CD4-positive, alpha-beta T cell treated with Interleukin-6 for 4 hours (primary cell): ENCODE data around the gene RIPOR3.

Experiments used
- DNase-seq: peaks from one replicate; pipeline ENCODE4 v3.0.0-alpha.2; 2020; ENCODE audit warnings: mixed read lengths

Gene RIPOR3

GRCh38 chr20:50690650-50691572 lies at the start of gene RIPOR3:
Gene RIPOR3, minus strand, starts transcription at chr20:50691542. Its CDS starts 414 bp downstream, at chr20:50691128.
- no peak for DNase-seq

DNA sequence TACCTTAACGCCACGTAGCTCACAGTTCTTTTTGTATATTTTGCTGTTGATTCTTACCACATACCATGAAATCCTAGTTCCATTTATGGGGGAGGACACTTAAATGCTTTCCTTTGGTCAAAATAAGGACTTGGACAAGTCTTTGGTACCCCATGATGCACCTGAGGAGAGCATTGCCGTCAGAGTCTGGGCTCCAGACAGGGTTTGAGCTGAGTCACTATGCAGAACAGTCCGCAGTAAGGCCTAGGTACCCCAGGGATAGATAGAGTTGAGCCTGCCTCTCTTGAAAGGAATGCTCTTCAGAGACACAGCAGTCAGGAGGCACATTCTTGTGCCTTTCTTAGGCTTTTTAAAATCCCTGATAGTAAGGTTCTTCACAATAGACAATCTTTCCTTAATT lies 46.0 kb upstream of the RIPOR3 start:
- no peak for DNase-seq

GRCh38 chr20:50735813-50736212 lies 44.5 kb upstream of the RIPOR3 start:
- DNase-seq, result no peak

DNA sequence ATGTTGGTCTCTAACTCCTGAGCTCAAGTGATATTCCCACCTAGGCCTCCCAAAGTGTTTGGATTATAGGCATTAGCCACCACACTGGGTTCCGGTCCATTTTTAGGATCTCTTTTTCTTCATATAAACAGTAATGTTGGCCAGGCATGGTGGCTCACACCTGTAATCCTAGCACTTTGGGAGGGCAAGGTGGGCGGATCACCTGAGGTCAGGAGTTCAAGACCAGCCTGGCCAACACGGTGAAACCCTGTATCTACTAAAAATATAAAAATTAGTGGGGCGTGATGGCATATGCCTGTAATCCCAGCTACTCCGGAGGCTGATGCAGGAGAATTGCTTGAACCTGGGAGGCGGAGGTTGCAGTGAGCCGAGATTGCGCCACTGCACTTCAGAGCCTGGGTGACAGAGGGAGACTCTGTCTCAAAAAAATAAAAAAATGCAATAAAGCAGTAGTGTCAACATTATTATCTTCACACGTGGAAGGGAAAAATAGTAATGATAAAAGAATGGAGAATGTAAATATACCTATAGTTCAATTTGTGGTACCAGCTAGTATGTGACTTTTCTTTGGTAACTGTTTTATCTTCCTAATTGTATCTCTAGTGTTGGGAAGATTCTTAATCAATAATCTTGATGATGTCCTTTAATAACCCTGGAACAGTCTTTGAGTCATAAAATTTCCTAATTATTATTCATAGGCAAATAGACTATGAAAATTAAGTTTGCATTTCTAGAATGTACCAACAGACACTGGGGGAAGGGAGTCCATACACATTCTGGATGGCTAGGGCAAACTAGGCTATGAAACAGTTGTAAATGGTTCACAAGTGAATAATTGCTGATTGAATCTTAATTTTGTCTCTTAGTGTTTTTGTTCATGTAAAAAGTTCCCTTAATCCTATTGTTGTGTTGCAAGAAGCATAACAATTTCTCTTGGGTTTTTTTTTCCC lies 43.7 kb upstream of the RIPOR3 start:
- no peak for DNase-seq

GRCh38 chr20:50733644-50734349 lies 42.5 kb upstream of the RIPOR3 start:
- DNase-seq, result no peak

DNA sequence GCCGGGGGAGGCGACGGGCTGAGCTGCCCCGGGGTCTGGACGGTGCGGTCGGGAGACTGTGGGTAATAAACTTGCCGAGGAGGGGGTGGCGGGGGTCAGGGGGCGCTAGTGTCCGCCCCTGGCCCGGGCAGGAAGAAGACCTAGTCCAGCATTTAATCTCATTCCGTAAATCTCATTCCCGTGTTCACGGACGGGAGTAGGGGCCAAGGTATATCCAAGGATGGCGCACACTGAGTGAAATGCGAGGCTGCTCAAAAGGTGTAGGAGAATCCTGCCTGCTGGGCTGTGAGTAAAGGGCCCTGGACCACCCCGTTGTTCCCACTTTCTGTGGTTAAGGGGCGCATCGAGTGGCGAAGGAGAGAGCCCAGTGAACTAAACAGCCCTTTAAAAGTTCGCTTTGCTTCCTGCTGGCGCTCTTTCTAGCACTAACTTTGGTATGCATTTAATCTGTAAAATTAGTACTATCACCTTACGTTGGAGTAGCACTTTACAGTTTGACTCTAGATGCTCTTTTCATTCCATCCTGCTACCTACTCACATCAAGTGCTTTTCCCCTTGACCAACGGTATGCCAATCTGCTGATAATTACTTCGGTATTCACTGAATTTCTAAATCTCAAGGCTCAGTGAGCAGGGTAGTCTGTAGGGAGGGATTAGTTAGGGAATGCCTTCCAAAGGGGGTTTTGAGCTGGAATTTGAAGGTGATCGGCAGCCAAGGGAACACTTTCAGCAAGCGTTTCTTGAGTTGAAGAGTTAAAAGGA lies 40.8 kb upstream of the RIPOR3 start:
- DNase-seq, result peak; percentile 6

DNA sequence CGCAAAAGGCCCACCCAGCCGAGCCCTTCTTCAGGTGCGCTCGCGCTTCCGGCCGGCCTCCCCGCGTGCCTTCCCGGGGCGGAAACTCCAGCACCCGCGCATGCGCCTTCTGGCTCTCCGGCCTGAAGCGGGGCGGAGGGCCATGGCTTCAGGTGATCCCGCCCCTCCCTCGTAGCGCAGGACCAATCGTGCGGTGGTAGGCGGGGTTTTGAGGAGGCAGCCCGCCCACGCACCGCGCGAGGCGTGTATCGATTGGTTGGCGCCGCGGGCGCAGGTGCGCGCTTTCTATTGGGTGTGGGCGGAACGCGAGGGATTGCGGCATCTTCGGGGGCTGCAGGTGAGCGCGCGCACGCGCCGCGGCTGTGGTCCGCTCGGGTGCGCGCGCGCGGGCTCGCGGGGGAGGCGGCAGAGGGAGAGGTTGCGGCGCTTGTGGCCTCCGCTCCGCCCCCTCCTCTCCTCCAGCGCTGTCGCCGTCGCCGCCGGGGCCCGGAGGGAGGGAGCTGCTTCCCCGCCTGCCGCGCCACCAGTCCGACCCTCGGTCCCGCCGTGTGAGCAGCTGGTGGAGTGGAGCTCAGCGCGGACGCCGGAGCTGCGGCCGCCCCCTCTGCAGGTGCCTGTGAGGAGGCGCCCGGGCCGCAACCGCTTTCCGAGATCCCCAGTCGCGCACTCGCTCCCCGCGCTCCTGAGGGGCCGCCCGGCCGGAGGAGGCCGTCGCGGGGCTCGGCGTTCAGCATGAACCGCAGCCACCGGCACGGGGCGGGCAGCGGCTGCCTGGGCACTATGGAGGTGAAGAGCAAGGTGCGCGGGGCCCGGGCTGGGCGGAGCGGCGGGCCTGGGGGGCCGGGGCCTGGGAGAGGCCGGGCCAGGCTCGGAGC lies 40.0 kb upstream of the RIPOR3 start, which contains the start of gene PARD6B:
Gene PARD6B (plus strand): TSS at position 526 of the 875 bp plus-strand sequence. CDS start 207 bp downstream, at position 733.
- peak; percentile 99 for DNase-seq

- no peak for DNase-seq
Observed at GRCh38 chr20:50730765-50731054, 39.4 kb upstream of the RIPOR3 start.

DNA sequence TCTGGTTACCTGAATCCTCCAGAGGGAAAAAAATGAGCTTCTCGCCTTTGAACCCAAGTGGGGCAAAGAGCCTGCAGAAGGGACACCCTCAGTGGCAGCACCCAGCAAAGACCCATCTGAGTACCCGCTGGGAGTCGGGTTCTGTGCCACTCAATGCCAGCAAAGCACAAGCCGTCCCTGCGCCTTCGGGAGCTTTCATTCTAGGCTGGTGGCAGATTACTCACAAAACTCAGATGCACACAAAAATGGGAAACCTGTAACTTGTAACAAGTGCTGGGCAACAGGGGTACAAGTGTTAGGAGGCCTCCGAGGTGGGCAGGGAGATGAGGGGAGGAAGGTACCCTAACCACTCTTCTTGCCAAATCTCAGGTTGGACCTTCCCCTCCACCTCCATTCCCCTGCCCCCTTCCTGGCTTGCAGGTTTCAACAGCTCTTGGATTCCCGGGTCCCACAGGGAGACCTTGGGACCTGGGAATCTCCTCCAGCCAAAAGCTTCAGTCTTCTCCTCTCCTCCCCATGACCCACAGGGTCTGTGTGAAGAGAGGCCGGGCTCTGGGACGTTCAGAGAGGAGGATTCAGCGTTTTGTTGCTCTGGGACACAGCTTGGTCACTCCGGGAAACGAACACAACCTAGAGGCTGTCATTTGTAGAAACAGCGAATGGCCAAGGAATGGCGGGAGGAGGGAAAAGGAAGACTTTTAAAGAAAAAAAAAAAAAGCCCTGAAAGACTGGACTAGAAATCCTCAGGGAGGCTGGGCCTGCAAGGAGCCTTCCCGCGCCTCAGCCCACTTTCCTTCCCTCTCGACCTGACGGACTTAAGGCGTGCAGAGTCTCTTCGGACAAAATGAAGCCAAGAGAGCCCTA lies 38.8 kb upstream of the RIPOR3 start:
- no peak for DNase-seq

GRCh38 chr20:50728981-50729874 lies 37.9 kb upstream of the RIPOR3 start:
- no peak for DNase-seq

DNA sequence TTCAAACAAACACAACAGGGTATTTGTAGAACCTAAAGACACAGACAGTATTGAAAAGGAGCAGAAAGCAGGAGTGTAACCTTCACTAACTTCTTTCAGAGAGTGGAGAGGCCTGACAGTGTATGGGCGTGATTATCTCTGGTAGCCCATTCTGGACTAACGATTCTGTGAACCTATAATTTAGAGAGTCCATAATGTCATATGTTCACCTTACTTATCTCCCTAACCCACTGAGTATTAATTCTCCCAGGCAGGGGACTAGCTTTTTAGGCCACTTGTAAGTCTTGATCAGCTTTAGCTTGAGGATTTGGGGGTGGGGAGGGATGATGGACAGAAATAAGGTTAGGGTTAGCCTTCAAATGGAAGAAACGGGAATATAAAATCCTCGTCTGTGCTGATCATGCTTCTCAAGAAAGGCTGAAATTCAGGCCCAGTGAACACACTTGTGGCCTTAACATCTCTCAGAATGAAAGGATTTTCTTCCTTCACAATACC lies 37.2 kb upstream of the RIPOR3 start:
- DNase-seq, result no peak

DNA sequence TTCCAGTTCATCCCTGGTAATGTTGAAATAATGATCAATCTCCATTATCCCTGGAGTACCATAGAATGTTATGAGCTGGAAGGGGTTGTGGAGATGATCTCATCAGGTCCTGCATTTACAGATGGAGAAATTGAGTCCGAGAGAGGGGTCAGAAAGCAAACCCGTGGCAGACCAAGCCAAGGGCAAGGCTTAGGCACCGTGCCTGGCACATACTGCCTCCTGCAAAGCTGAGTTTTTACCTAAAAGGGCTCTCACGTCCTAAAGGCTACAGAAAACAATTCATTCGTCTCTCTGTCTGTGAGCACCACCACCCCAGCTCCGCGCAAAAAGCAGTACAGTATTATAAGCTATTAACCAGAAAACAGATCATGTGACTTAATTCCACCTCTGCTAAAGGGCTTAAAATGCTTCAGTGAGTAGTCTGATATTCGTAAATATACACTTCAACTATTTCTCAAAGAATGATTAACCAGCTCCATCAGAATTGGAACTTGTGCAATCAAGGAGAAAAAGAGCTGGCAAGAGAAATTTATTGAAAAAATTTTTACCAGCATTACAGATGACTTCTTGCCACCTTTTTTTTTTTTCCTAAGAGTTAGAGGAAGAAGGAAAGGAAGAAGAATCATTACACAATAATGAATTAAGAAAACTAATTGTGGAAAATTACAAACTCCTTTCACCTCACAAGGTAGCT lies 36.6 kb upstream of the RIPOR3 start:
- no peak for DNase-seq

GRCh38 chr20:50726955-50727791 lies 35.8 kb upstream of the RIPOR3 start:
- no peak for DNase-seq

GRCh38 chr20:50725724-50726005 lies 34.3 kb upstream of the RIPOR3 start:
- no peak for DNase-seq

DNA sequence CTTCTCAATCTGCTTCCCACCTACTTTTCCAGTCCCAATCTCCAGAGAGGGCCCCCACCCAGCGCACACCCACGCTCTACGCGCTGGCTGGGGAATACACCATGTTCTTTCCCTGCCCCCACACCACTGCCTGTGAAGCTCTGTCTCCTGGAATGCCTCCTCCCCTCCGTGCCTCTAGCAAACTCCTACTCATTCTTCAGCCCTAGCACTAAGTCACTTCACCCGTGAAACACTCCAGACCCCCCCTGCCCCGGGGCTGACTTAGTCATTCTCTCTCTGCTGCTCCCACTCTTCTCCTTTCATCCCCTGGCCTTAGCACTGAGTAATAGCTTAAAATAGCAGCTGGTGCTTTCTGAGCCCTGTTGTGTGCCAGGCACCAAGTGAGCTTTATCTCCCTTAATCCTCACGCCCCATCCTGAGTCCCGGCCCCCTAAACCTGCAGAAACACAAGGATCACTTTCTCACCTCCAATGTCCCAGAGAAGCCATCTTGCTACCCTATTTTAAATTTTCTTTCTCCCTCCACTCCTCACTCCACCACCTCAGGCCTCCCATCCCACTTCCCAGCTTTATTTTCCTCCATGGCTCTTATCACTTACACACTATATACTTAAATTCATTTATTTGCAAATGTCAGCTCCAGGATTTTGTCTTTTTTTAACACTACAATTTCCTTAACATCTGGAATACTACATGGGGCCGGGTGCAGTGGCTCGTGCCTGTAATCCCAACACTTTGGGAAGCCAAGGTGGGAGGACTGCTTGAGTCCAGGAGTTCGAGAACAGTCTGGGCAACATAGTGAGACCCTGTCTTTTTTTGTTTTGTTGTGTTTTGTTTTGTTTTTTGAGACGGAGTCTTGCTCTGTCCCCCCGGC lies 33.7 kb upstream of the RIPOR3 start:
- DNase-seq, result peak; percentile 9

GRCh38 chr20:50724112-50724725 lies 32.9 kb upstream of the RIPOR3 start:
- DNase-seq, result no peak
